Spleen (tissue), 11 donors: Measurements from ENCODE around the gene FDXACB1. TPM values are rescaled to one million over a fixed set of nuclear protein-coding genes. Genes with fewer than 3 reads are reported as not detected.

Experiments used
- DNase-seq: peaks from one replicate; pipeline ENCODE4 v3.0.0-alpha.2; 2020
- H3K27ac ChIP-seq, 8 donors: fragments of 200-600 bp; sonication (generic) in 7 of 8; 1 replicate in 4 of 8; 2 replicates in 4 of 8; pipeline versions ENCODE4 v1.5.0 to v1.8.0; 2016 to 2021; ENCODE audit warnings: inconsistent platforms in 4 of 8, mild to moderate bottlenecking in 4 of 8, moderate library complexity in 1 of 8
- H3K27me3 ChIP-seq, 7 donors: fragments of 200-600 bp; sonication (generic) in 6 of 7; replicated peaks in 1 of 7; 1 replicate in 4 of 7; 2 replicates in 3 of 7; pipeline versions ENCODE4 v1.5.0 to v1.8.0; 2016 to 2021; ENCODE audit warnings: inconsistent platforms in 3 of 7, mild to moderate bottlenecking in 1 of 7
- H3K36me3 ChIP-seq, 6 donors: fragments of 200-600 bp; sonication (generic) in 5 of 6; 1 replicate in 4 of 6; 2 replicates in 2 of 6; pipeline versions ENCODE4 v1.5.0 to v1.8.0; 2016 to 2021; ENCODE audit warnings: inconsistent platforms in 2 of 6
- H3K4me1 ChIP-seq, 6 donors: fragments of 200-600 bp; sonication (generic) in 5 of 6; 1 replicate in 3 of 6; 2 replicates in 3 of 6; pipeline versions ENCODE4 v1.5.0 to v1.8.0; 2016 to 2021; ENCODE audit warnings: inconsistent platforms in 3 of 6
- H3K4me3 ChIP-seq, 8 donors: fragments of 200-600 bp; sonication (generic) in 7 of 8; 1 replicate in 4 of 8; 2 replicates in 4 of 8; pipeline versions ENCODE4 v1.5.0 to v1.8.0; 2016 to 2021; ENCODE audit warnings: inconsistent platforms in 4 of 8, mild to moderate bottlenecking in 4 of 8, moderate library complexity in 2 of 8
- H3K9me3 ChIP-seq, 8 donors: fragments of 200-600 bp; sonication (generic) in 7 of 8; 1 replicate in 4 of 8; 2 replicates in 4 of 8; pipeline versions ENCODE4 v1.5.0 to v1.8.0; 2016 to 2021; ENCODE audit warnings: inconsistent platforms in 4 of 8
- CTCF ChIP-seq, 11 experiments: fragments of 200-600 bp in 7 of 11; fragments of 450-650 bp in 4 of 11; sonication (generic) in 4 of 11; IDR thresholded peaks in 8 of 11; conservative IDR thresholded peaks in 3 of 11; 1 replicate in 7 of 11; 2 replicates in 4 of 11; pipeline versions ENCODE4 v1.4.0 to v1.8.0; 2016 to 2021; ENCODE audit warnings: antibody characterized with exemption in 11 of 11, inconsistent platforms in 4 of 11, mild to moderate bottlenecking in 1 of 11
- POLR2A ChIP-seq, 3 donors: fragments of 450-650 bp; IDR thresholded peaks; one replicate each; pipeline ENCODE4 v1.5.1; 2017; ENCODE audit warnings: antibody characterized with exemption in 3 of 3, mild to moderate bottlenecking in 1 of 3
- POLR2AphosphoS5 ChIP-seq, 3 donors: sonication (generic); formaldehyde crosslinking; IDR thresholded peaks; one replicate each; pipeline ENCODE4 v1.5.1; 2017; ENCODE audit warnings: antibody characterized with exemption in 3 of 3
- WGBS, 5 donors: extraction: QIAGEN DNeasy Blood & Tissue Kit in 3 of 5; methylation state at CpG; one replicate each; pipeline versions ENCODE4 v1.1.5 to v1.1.7; 2013 to 2018; 5-methylcytosine and 5-hydroxymethylcytosine counted together
- intact Hi-C: fragments of 100-400 bp; cut with DNase I; formaldehyde crosslinking; loops from one replicate; pipeline ENCODE4 v1.15.0; 2023; ENCODE audit warnings: low total_unique reads
- polyA plus RNA-seq, 3 donors: library from polyadenylated mRNA; stranded (reverse); fragments of 200-250 nt; gene quantifications; one replicate each; pipeline ENCODE4 v1.2.1, GENCODE V29; 2013
- total RNA-seq, 7 donors: library from RNA; depleted of rRNA in 3 of 7; stranded (reverse); fragments of >200 nt in 3 of 7; fragmentation: NEBNext Ultra II Directional in 4 of 7; extraction: Animal tissue kit (Norgen Biotek cat#: 25700) in 4 of 7; gene quantifications; one replicate each; pipeline versions ENCODE4 v1.1.0 to v1.2.1, GENCODE V29; 2016 to 2021
- donor health status: healthy with polysubstance abuse.
- donor health status: DM: no; HTN: no; CAD: no; lungs with moderate emphysema.
- donor health status: DM: no; HTN: no; CAD: no.
- donor health status: Bipolar disorder and iron deficiency.
- donor health status: healthy.
- donor health status: DM: no; HTN: no; CAD: no.
- donor health status: DM: yes; HTN: yes; CAD: no.

The FDXACB1 gene
- total and polyA plus RNA-seq, 10 donors = 1.9 to 4.1 (median 3.6) TPM

- no peaks in the 10 kb centered on the region for H3K9me3 ChIP-seq
- intact Hi-C loops = no loop called here
- H3K4me1 ChIP-seq = no peaks in the 10 kb centered on the region
- H3K27me3 ChIP-seq = peaks cover 0 to 40% (median 22%) of the 10 kb centered on the region in 7 donors
- H3K27ac ChIP-seq = no peak overlapping the region
- TF ChIP-seq POLR2AphosphoS5 (IDR thresholded peaks at IDR 0.05) (no peak), POLR2A (IDR thresholded peaks at IDR 0.05) (no peak), CTCF (IDR thresholded peaks at IDR 0.05 in 8 of 11, conservative IDR thresholded peaks at IDR 0.05 in 3 of 11) (no peak)
- no peaks in the 10 kb centered on the region for H3K36me3 ChIP-seq
- 90 to 100% (median 94%) methylated on average over 1 of the region's 1 CpG for WGBS, 5 donors
- H3K4me3 ChIP-seq = no peak overlapping the region
- no peak for DNase-seq
Observed at GRCh38 chr11:111916768-111917167, 37.8 kb upstream of the FDXACB1 start.

GRCh38 chr11:111913997-111914396 lies 35.0 kb upstream of the FDXACB1 start:
- Histone ChIP-seq H3K9me3 (no peaks in the 10 kb centered on the region), H3K4me1 (no peaks in the 10 kb centered on the region), H3K27me3 (peaks cover 0 to 55% (median 25%) of the 10 kb centered on the region in 7 donors), H3K27ac (peak overlapping the region; percentile 13 to 85 (median 78)), H3K4me3 (peak overlapping the region in 3 of 8 donors; percentile 34 to 62 (median 42)), H3K36me3 (no peaks in the 10 kb centered on the region)
- TF ChIP-seq POLR2A (IDR thresholded peaks at IDR 0.05) = no peak
- peak in 1 of 3 donors; percentile 43 for TF ChIP-seq POLR2AphosphoS5 (IDR thresholded peaks at IDR 0.05)
- 36 to 83% (median 63%) methylated on average over 4 of the region's 4 CpGs for WGBS, 5 donors
- DNase-seq = no peak
- intact Hi-C loops = no loop called here

- H3K27ac ChIP-seq = peak overlapping the region; percentile 13 to 85 (median 78)
- no peak for DNase-seq
- H3K27me3 ChIP-seq = peaks cover 0 to 55% (median 25%) of the 10 kb centered on the region in 7 donors
- intact Hi-C loops = no loop called here
- no peaks in the 10 kb centered on the region for H3K9me3 ChIP-seq
- TF ChIP-seq CTCF (IDR thresholded peaks at IDR 0.05 in 8 of 11, conservative IDR thresholded peaks at IDR 0.05 in 3 of 11) (no peak), POLR2AphosphoS5 (IDR thresholded peaks at IDR 0.05) (peak; percentile 61 to 71 (median 67)), POLR2A (IDR thresholded peaks at IDR 0.05) (no peak)
- no peaks in the 10 kb centered on the region for H3K4me1 ChIP-seq
- no peaks in the 10 kb centered on the region for H3K36me3 ChIP-seq
- peak overlapping the region in 4 of 8 donors; percentile 31 to 62 (median 38) for H3K4me3 ChIP-seq
- WGBS, 5 donors = 68 to 82% (median 73%) methylated on average over 21 to 24 of the region's 24 CpGs
Observed at GRCh38 chr11:111913031-111913861, 34.3 kb upstream of the FDXACB1 start.

- Histone ChIP-seq H3K27ac (peak within 1 kb of the TSS; percentile 13 to 85 (median 78)), H3K9me3 (no peaks in the 10 kb centered on the region), H3K36me3 (no peaks in the 10 kb centered on the region), H3K4me3 (peak within 1 kb of the TSS in 6 of 8 donors; percentile 4 to 62 (median 32)), H3K27me3 (peaks cover 0 to 55% (median 25%) of the 10 kb centered on the region in 7 donors), H3K4me1 (no peaks in the 10 kb centered on the region)
- no peak for DNase-seq
- 8 to 27% (median 13%) methylated on average over 14 to 26 of the region's 26 CpGs for WGBS, 5 donors
- intact Hi-C loops = no loop called here
- no peak for TF ChIP-seq CTCF (IDR thresholded peaks at IDR 0.05 in 8 of 11, conservative IDR thresholded peaks at IDR 0.05 in 3 of 11)
- TF ChIP-seq POLR2AphosphoS5 (IDR thresholded peaks at IDR 0.05) = no peak
- TF ChIP-seq POLR2A (IDR thresholded peaks at IDR 0.05) = no peak
Observed at GRCh38 chr11:111912535-111912934, 33.6 kb upstream of the FDXACB1 start, which contains the start of gene HSPB2. Gene HSPB2, plus strand, starts transcription at chr11:111912734. Its CDS starts 96 bp downstream, at chr11:111912830.
